ENCODE results near the gene KLHDC7B. TPM values are rescaled to one million over a fixed set of nuclear protein-coding genes. Genes with fewer than 3 reads are reported as not detected.
A peak's percentile ranks its signal among the peaks of the same experiment; 100 is the strongest.

The KLHDC7B gene
- total RNA-seq, 2 donors from 2014 or later = 0.07 to 0.16 TPM

DNA sequence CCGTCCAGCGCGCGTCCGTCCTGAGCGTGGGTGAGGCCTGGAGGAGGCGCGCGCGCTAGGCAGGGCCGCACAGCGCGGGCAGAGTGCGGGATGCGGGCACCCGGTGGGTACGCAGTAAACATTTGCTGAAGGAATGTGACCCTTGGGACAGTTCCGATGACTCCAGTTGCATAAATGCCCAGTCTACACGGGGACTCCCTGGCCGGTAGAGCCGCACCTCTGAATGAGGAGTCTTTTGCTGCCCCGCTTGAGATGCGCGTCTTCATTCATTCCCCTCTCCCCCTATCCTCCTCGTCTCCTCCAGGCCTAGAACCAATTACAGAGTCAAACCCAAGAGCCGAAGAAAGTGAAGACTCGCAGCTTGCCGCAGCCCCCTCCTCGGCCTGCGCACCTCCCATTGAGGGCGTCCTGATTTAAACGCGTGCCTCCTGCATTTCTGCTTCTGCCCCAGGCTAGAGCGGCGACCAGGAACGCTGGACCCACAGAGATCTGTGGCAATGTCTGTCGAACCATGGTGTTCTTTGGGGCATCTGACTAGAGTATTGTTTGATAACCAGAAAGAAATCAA, 37.7 kb downstream of the KLHDC7B start:
- DNase-seq = no peak
- H3K4me3 ChIP-seq = peak overlapping the region; percentile 85
- H3K9ac ChIP-seq (ENCODE audit: low read depth in 2 of 2, low read length in 2 of 2) = peak overlapping the region; percentile 84 to 90
- TF ChIP-seq, protein P1, sequence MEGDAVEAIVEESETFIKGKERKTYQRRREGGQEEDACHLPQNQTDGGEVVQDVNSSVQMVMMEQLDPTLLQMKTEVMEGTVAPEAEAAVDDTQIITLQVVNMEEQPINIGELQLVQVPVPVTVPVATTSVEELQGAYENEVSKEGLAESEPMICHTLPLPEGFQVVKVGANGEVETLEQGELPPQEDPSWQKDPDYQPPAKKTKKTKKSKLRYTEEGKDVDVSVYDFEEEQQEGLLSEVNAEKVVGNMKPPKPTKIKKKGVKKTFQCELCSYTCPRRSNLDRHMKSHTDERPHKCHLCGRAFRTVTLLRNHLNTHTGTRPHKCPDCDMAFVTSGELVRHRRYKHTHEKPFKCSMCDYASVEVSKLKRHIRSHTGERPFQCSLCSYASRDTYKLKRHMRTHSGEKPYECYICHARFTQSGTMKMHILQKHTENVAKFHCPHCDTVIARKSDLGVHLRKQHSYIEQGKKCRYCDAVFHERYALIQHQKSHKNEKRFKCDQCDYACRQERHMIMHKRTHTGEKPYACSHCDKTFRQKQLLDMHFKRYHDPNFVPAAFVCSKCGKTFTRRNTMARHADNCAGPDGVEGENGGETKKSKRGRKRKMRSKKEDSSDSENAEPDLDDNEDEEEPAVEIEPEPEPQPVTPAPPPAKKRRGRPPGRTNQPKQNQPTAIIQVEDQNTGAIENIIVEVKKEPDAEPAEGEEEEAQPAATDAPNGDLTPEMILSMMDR (IDR thresholded peaks at IDR 0.05) = no peak
- H3K27me3 ChIP-seq = no peaks in the 10 kb centered on the region
- intact Hi-C loops (cut with DNase I) = no loop called here
- H3K27ac ChIP-seq = peak overlapping the region; percentile 99
- H3K4me1 ChIP-seq = peaks cover 9% of the 10 kb centered on the region
- no peaks in the 10 kb centered on the region for H3K9me3 ChIP-seq
- no peaks in the 10 kb centered on the region for H3K36me3 ChIP-seq

DNA sequence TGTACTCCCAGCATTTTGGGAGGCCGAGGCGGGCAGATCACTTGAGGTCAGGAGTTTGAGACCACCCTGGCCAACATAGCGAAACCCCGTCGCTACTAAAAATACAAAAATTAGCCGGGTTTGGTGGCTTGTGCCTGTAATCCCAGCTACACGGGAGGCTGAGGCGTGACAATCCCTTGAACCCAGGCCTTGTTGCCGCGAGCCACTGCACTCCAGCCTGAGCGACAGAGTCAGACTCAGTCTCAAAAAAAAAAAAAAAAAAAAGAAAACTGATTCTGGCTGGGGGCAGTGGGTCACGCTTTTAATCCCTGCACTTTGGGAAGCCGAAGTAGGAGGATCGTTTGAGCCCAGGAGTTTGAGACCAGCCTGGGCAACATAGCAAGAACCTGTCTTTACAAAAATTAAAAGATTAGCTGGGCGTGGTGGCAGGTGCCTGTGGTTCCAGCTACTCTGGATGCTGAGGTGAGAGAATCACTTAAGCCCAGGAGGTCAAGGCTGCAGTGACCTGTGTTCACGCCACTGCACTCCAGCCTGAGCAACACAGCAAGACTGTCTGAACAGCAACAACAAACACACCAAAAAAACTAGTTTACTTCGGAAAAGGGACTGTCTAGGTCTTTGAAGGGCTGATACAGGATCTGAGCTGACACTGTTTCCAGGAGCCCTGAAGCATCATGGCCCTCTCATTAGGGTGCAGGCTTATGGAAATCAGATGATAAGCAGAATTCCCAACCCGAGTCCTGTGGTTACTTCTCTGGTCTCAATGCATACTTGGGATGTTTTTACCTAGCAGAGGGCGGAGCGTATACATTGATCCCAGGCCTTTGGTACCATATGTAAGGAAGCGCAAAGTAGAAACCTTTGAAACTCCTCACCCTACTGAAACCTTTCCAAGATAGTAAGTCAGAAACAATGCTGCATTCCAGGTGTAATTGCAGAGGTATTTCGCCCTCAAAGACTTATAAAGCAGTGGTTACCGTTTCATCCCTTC, 38.7 kb downstream of the KLHDC7B start:
- intact Hi-C loops (cut with DNase I) = no loop called here
- H3K4me3 ChIP-seq = no peak overlapping the region
- DNase-seq = no peak

DNA sequence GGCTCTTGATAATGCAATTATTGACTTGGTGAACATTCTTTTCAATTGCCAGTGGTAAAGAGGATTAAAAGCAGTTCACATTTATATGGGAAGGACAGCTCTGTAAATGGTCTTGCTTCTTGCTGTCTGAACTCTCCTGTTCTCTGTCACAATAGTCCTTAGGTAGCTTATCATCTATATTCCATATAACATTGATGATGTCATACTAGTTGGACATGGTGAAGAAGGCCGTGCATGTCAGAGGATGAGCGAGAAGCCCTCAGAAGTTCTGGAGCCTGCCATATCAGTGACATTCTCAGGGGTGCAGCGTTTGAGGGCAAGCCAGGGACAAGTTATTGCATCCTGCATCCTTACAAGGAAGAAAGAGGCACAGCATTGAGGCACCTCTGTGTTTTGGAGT, 39.5 kb downstream of the KLHDC7B start:
- intact Hi-C loops (cut with DNase I) = no loop called here
- Histone ChIP-seq H3K9me3 (no peaks in the 10 kb centered on the region), H3K4me1 (peaks cover 9% of the 10 kb centered on the region), H3K27me3 (no peaks in the 10 kb centered on the region), H3K9ac (ENCODE audit: low read depth in 2 of 2, low read length in 2 of 2) (no peak overlapping the region), H3K27ac (no peak overlapping the region), H3K4me3 (no peak overlapping the region), H3K36me3 (no peaks in the 10 kb centered on the region)
- no peak for DNase-seq
- TF ChIP-seq, protein P1 (IDR thresholded peaks at IDR 0.05) = no peak

More for the DNA sequence above, 38.7 kb downstream of the KLHDC7B start:
- Histone ChIP-seq H3K27ac (no peak overlapping the region), H3K27me3 (no peaks in the 10 kb centered on the region), H3K9ac (ENCODE audit: low read depth in 2 of 2, low read length in 2 of 2) (no peak overlapping the region), H3K9me3 (no peaks in the 10 kb centered on the region), H3K4me1 (peaks cover 9% of the 10 kb centered on the region), H3K36me3 (no peaks in the 10 kb centered on the region)
- TF ChIP-seq, protein P1 (IDR thresholded peaks at IDR 0.05) = no peak

DNA sequence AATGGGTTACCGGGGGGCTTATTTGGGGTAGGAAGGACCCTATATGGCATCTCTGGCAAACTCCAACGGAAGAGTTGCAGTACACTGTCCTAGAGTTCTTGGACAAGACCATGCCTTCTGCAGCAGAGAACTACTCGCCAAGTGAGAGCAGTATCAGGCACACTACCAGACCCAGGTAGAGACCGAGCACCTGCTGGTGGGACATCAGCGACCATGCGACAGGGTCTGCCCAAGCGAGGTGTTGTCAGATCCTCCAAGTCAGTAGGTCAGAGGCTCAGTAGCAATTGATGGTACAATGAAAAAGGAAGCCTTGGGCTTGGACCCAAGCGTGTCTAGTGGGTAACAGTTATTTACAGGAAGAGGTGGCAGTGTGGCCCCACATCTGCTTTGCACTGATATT, 40.1 kb downstream of the KLHDC7B start:
- Histone ChIP-seq H3K9me3 (no peaks in the 10 kb centered on the region), H3K9ac (ENCODE audit: low read depth in 2 of 2, low read length in 2 of 2) (no peak overlapping the region), H3K4me1 (peaks cover 9% of the 10 kb centered on the region), H3K4me3 (no peak overlapping the region), H3K36me3 (no peaks in the 10 kb centered on the region), H3K27me3 (no peaks in the 10 kb centered on the region), H3K27ac (no peak overlapping the region)
- TF ChIP-seq, protein P1 (IDR thresholded peaks at IDR 0.05) = no peak
- intact Hi-C loops (cut with DNase I) = no loop called here
- DNase-seq = no peak

DNA sequence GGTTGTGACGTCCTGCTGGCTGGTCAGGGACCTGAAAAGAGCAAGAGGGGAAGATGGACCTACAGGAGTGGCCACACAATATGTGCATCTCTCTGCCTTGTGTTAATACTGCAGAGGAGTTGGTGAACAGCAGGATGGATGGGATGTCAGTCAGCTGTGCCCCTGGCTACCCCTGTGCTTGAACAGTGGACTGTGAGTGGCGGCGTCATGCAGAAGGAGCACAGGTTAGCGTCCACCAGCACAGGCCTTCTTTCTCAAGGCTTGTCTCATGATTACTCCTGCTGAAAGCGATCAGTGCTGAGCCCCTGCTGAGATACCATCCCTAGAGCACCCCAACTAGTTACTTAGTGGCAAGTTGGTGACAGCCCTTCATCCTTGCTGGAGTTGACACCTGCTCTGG, 40.7 kb downstream of the KLHDC7B start:
- TF ChIP-seq, protein P1 (IDR thresholded peaks at IDR 0.05) = no peak
- H3K36me3 ChIP-seq = no peaks in the 10 kb centered on the region
- no peak for DNase-seq
- H3K9ac ChIP-seq (ENCODE audit: low read depth in 2 of 2, low read length in 2 of 2) = no peak overlapping the region
- H3K27ac ChIP-seq = no peak overlapping the region
- intact Hi-C loops (cut with DNase I) = no loop called here
- no peaks in the 10 kb centered on the region for H3K9me3 ChIP-seq
- H3K27me3 ChIP-seq = no peaks in the 10 kb centered on the region
- peaks cover 7% of the 10 kb centered on the region for H3K4me1 ChIP-seq
- H3K4me3 ChIP-seq = no peak overlapping the region
